PC-3 (cell line): ENCODE measurements around the gene FOLR2.

ENCODE experiments used
- CTCF ChIP-seq: fragments of 300-600 bp; sonication (generic); conservative IDR thresholded peaks from 2 replicates; pipeline ENCODE4 v1.5.1; 2017; ENCODE audit warnings: antibody characterized with exemption, low read depth, mild to moderate bottlenecking, low read length
- EZH2 ChIP-seq: fragments of 300-600 bp; sonication (generic); IDR thresholded peaks from one replicate; pipeline ENCODE4 v1.6.1; 2017; ENCODE audit warnings: antibody characterized with exemption, mild to moderate bottlenecking, low read length; ENCODE audit not compliant: unreplicated experiment
- EZH2phosphoT487 ChIP-seq: fragments of 300-600 bp; sonication (generic); IDR thresholded peaks from 2 replicates; pipeline ENCODE4 v1.6.1; 2018; ENCODE audit warnings: mild to moderate bottlenecking, antibody characterized with exemption, low read length, borderline replicate concordance

DNA sequence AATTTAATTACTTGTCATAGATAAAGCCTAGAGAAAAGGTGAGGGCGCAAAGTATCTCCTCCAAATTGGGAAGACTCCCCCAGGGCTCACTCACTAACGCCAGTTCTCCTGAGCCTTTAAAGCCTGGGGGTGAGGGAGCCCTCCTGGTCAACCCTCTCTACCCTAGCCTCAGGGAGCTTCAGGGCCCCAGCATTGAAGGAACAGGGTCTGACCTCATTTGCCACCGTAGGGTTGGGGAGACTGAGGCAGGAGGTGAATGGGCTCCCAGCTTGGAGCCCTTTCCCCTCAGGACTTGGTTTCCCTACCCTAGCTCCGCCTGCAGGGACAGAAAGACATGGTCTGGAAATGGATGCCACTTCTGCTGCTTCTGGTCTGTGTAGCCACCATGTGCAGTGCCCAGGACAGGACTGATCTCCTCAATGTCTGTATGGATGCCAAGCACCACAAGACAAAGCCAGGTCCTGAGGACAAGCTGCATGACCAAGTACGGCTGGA is 1.7 kb downstream of the FOLR2 start:
- TF ChIP-seq CTCF: no peak
- TF ChIP-seq EZH2phosphoT487: no peak
- no peak for TF ChIP-seq EZH2
